ENCODE results near the gene NAPSA. TPM values are rescaled to one million over a fixed set of nuclear protein-coding genes. Genes with fewer than 3 reads are reported as not detected.
A peak's percentile ranks its signal among the peaks of the same experiment; 100 is the strongest.

The NAPSA gene
- total and polyA plus RNA-seq, 9 of the 15 experiments (the other 6 are each of a cell fraction or from before 2014, with no cell fraction given) = 0.25 to 1.9 (median 0.69) TPM

DNA sequence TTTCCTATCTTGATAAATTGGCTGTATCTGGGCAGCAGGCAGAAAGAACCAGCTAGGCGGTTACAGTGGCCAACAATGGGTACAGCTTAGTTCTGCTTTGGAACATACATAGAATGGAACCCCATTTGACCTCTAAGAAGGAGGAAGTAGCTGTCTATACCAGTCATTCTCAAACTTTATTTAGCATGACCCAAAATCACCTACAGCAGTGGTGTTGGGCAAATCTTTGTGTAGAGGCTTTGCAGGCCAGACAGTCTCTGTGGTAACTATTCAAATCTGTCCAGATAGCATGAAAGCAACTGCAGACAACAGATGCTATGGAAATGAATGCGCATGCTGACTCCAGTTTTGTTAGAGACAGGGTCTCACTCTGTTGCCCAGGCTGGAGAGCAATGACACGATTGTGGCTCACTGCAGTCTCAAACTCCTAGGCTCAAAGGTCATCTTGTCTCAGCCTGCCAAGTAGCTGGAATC, 24.3 kb downstream of the NAPSA start:
- in situ Hi-C loops (cut with MboI) (no loop called here), intact Hi-C loops (cut with micrococcal nuclease) (no loop called here)
- no TSS peak for BruUV-seq (replicated peaks)
- Histone ChIP-seq H3K36me3 (ENCODE audit: control insufficient read depth, insufficient read depth, low read length) (no peaks in the 10 kb centered on the region; the same call in 2 of the 3 replicates), H3K4me1 (replicated peaks in 1 of 2; ENCODE audit: control insufficient read depth in 2 of 2, insufficient read depth in 2 of 2, low read length in 2 of 2) (peaks cover 0 to 3% of the 10 kb centered on the region in 2 experiments; a peak in 2 of 5 replicates), H3K27ac (ENCODE audit: extremely low read depth, low read depth, low read length) (no peak overlapping the region), H3K4me2 (ENCODE audit: insufficient read depth, low read length) (no peak overlapping the region), H3K27me3 (ENCODE audit: control insufficient read depth in 2 of 2, insufficient read depth in 2 of 2, low read length in 2 of 2) (no peaks in the 10 kb centered on the region), H3K79me2 (ENCODE audit: control insufficient read depth, insufficient read depth, low read length) (no peaks in the 10 kb centered on the region), H2AFZ (ENCODE audit: low read depth, low read length) (no peak overlapping the region), H3K9ac (ENCODE audit: insufficient read depth in 1 of 2, low read depth in 2 of 2, low read length in 2 of 2) (no peak overlapping the region), H4K20me1 (replicated peaks; ENCODE audit: control insufficient read depth, insufficient read depth, low read length) (no peaks in the 10 kb centered on the region), H3K4me3 (no peak overlapping the region), H3K9me1 (ENCODE audit: control insufficient read depth, insufficient read depth, low read length) (no peaks in the 10 kb centered on the region), H3K9me3 (replicated peaks; ENCODE audit: control insufficient read depth, insufficient read depth, low read depth, low read length) (no peaks in the 10 kb centered on the region; the same call in 1 of the 2 replicates)
- WGBS (ENCODE audit: insufficient coverage, low coverage, missing lambda C conversion rate) = 69% methylated on average over 3 of the region's 3 CpGs
- ChIA-PET POLR2A (interaction anchor here (1.1 kb wide), 1 partner anchor 17 kb away, joined by 3 read pairs; no protein-coding TSS in a partner anchor), CTCF (ENCODE audit: low intra/inter-chr PET ratio) (no interaction called here)
- DNase-seq (ENCODE audit: extremely low read depth in 1 of 4, low spot score in 3 of 4) (no peak), FAIRE-seq (no peak), ATAC-seq (no peak)
- TF ChIP-seq RBM25 (IDR thresholded peaks at IDR 0.05; ENCODE audit: low read depth, low read length, severe bottlenecking) (peak; percentile 7), ZBTB40 (IDR thresholded peaks at IDR 0.05) (peak; percentile 67; the same call in 1 of the 2 replicates), ZBTB40 (CRISPR knock-in tag; IDR thresholded peaks at IDR 0.05) (no peak), ZNF140 (CRISPR knock-in tag; IDR thresholded peaks at IDR 0.05) (no peak), ZBTB8A (IDR thresholded peaks at IDR 0.05; ENCODE audit: partially characterized antibody) (no peak), ZNF121 (CRISPR knock-in tag; conservative IDR thresholded peaks at IDR 0.05) (peak; percentile 79), FOSL1 (tag; conservative IDR thresholded peaks at IDR 0.05) (no peak)
- TF ChIP-seq, protein P1, sequence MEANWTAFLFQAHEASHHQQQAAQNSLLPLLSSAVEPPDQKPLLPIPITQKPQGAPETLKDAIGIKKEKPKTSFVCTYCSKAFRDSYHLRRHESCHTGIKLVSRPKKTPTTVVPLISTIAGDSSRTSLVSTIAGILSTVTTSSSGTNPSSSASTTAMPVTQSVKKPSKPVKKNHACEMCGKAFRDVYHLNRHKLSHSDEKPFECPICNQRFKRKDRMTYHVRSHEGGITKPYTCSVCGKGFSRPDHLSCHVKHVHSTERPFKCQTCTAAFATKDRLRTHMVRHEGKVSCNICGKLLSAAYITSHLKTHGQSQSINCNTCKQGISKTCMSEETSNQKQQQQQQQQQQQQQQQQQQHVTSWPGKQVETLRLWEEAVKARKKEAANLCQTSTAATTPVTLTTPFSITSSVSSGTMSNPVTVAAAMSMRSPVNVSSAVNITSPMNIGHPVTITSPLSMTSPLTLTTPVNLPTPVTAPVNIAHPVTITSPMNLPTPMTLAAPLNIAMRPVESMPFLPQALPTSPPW (CRISPR knock-in tag; IDR thresholded peaks at IDR 0.05) = no peak

All from K562 (cell line).